Stromal cell of bone marrow (primary cell): ENCODE measurements around the gene NAT16.
"Not testable (repeated sequence)": the region's sequence is repeated elsewhere in the genome, so short reads cannot be mapped to it uniquely, and the experiment has no call there.

Source experiments
- DNase-seq: peaks from one replicate; pipeline ENCODE4 v3.0.0-alpha.2; 2012; ENCODE audit warnings: low read depth

NAT16 gene

DNA sequence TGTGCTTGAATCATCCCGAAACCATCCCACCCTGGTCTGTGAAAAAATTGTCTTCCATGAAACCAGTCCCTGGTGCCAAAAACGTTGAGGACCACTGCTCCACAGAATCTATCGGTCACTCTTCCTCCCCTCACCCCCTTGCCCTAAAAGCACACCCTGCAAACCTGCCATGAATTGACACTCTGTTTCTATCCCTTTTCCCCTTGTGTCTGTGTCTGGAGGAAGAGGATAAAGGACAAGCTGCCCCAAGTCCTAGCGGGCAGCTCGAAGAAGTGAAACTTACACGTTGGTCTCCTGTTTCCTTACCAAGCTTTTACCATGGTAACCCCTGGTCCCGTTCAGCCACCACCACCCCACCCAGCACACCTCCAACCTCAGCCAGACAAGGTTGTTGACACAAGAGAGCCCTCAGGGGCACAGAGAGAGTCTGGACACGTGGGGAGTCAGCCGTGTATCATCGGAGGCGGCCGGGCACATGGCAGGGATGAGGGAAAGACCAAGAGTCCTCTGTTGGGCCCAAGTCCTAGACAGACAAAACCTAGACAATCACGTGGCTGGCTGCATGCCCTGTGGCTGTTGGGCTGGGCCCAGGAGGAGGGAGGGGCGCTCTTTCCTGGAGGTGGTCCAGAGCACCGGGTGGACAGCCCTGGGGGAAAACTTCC is 54.0 kb downstream of the NAT16 start:
- no peak for DNase-seq

DNA sequence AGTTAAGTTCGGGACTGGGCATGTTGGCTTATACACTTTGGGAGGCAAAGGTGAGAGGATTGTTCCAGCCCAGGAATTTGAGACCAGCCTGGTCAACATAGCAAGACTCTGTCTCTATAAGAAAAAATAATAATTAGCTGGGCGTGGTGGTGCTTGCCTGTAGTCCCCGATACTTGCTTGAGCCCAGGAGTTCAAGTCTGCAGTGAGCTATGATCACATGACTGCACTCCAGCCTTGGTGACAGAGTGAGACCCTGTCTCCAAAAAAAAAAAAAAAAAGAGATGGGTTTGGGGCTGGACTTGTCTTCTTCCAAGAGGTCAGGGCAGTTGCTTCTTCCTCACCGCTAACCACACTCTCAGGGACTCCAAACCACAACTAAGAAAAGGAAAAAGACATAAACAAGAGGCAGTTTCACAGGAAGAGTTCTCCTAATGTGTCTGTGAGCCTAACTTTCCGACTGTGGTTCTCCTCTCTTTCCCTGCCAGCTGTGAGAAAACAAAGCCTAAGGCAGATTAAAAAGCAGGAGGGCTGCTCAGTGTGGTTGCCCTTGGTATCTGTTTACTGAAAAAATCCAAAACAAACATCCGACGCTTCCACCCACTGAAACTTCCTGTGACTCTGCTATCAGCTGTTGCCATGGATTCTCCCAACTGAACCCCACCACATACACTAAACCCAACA is 55.6 kb downstream of the NAT16 start:
- peak; percentile 88 for DNase-seq

- DNase-seq: no peak
These were observed 56.4 kb downstream of the NAT16 start for GRCh38 chr7:101123703-101124068.

DNA sequence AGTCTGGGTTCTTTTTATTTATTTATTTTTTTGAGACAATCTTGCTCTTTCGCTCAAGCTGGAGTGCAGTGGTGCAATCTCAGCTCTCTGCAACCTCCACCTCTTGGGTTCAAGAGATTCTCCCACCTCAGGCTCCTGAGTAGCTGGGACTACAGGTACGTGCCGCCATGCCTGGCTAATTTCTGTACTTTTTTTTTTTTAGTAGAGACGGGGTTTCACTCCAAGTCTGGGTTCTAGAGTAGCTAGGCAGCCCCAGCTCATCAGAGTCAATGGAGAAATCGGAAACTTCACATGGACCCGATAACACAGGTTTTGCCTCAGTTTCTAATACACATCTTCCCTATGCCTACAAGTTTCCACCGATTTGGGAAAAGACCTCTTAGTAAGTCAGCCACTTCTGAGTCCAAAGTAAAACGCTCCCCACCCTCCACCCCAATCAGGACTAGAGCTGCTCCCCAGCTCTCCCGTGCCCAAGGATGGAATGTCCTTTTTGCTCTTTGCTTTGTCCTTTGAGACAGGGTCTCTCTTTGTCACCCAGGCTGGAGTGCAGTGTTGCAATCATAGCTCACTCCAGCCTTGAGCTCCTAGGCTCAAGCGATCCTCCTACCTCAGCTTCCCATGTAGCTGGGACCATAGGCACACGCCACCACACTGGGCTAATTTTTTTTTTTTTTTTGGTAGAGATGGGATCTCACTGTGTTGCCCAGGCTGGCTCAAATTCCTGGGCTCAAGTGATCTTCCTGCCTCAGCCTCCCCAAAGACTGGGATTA is 57.0 kb downstream of the NAT16 start:
- no peak for DNase-seq

DNA sequence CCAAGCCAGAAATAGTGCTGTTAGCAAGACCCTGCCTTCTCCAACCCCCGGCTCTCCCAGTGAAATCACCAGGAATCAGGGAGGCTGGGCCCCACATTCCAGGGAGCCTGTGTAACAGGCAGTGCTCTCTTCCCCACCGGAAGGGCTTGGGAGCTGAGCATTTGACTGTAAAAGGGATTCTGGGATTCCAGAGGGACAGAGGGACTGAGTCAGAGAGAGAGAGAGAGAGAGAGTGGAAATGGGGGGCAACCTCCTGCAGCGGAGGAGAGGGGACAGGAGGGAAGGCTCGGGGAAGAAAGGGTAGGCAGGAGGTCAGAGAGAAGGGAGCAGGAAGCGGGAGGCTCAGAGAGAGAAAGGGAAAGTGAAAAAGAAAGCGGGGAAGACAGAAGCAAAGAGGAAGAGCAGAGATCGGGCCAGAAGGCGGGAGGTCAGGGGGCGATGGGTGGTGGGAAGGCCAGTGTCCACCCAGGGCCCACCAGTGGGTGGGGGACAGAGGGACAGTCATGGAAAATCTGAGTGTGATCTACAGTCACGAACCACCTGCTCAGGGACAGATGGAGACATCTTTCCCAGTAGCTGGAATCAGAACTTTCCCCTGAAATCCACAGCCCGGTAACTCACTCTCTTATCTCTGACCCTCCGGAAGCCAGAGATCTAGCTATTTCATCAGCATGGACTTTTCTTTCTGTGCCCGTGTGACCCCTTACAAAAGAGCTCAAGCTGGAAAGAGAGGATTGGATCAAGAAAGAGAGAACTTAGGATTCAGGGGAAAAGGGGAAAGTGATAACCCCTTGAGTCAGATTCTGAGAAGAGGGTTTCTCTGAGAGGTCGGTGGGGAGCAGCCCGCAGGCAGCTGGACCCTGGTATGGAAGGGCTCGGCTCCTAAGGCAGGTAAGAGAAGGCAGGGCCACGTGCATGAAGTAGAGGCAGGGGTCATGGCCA is 57.8 kb downstream of the NAT16 start:
- peak; percentile 100 for DNase-seq

DNA sequence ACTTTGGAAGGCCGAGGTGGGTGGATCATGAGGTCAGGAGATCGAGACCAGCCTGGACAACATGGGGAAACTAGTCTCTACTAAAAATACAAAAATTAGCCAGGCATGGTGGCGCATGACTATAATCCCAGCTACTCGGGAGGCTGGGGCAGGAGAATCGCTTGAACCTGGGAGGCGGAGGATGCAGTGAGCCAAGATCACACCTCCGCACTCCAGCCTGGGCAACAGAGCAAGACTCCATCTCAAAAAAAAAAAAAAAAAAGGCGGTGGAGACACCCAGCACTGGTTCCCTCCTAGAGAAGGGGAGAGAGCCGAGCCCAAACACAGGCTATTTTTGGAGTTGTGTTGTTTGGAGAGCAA is 58.5 kb downstream of the NAT16 start:
- not testable (repeated sequence) for DNase-seq
